HG02870 (cell line): ENCODE measurements around the gene STRA6.
"Not testable (repeated sequence)": the region's sequence is repeated elsewhere in the genome, so short reads cannot be mapped to it uniquely, and the experiment has no call there.

Source experiments
- ATAC-seq: cut with Tn5 transposase; IDR thresholded peaks from one replicate; pipeline ENCODE4 v1.9.1; 2021; ENCODE audit warnings: mild to moderate bottlenecking, moderate library complexity; ENCODE audit not compliant: unreplicated experiment

STRA6 gene

DNA sequence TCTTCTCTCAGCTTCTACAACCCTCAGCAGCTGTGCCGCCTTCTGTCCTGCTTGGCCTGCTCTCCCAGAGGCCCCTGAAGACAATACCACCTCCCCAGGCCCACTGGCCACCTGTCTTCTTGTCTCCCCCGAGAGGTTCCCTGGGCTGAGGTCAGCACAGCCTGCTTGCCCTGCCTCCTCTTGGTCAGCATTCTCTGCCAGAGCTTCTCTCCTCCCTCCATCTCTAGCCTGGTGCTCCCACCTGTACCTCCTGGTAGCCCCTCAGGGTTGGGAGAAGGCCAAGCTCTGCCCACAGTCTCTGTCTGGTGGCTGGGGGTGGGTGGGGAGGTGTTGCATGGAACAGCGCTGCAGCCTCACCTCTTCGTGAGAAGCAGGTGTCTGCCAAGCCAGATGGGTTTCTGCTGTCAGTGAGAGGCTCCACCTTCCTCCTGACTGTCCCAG, 34.7 kb downstream of the STRA6 start:
- ATAC-seq = no peak

DNA sequence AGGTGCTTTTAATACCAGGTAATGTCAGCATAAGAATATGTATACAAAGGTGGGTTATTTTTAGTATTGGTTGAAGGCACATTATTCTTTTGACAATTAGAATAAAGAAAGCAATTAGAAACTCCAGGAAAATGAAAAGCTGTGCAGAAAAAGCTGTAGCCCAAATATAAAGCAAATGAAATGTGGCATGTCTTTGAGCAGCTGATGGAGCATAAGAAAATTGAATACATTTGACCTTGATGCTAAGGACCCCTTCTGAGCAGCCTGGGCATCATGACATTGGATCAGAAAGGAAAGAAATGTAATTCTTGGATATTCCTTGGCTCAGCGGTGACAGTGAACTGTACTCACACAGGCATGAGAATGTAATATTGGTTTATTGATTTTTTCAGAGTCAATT, 37.1 kb downstream of the STRA6 start:
- no peak for ATAC-seq

DNA sequence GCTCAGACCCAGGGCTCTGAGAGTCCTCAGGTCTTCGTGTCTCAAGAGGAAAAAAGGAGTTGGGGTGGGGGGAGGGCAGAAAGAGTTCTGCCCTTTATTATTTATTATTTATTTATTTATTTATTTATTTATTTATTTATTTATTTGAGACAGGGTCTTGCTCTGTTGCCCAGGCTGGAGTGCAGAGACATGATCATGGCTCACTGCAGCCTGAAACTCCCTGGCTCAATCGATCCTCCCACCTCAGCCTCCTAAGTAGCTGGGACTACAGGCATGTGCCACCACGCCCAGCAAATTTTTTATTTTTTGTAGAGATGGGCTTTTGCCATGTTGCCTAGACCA, 40.4 kb downstream of the STRA6 start:
- ATAC-seq = not testable (repeated sequence)

DNA sequence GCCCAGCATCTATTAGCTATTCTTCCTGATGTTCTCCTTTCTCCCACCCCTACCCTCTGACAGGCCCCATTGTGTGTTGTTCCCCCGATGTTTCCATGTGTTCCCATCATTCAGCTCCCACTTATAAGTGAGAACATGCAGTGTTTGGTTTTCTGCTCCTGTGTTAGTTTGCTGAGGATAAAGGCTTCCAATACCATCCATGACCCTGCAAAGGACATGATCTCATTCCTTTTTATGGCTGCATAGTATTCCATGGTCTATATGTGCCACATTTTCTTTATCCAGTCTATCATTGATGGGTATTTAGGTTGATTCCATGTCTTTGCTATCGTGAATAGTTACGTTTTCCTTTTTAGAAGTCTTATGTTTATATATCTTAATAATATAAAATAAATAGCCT, 42.2 kb downstream of the STRA6 start:
- not testable (repeated sequence) for ATAC-seq

DNA sequence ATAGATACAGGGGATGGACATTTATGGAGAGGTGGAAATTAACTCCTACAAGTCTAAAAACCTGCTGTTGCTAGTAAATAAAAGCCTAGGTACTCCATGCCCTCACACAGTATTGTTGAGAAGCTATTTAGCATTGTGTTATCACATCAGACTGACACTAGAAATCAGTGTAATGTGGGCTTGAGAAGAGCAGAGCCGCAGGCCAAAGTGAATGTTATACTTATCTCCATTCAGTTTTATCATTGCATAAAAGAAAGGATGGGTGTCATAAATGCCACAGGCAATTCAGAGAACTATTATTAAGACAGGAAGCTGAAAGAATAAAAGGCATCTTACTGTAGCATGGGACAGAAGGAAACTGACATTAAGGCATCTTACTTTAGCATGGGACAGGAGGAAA, 42.8 kb downstream of the STRA6 start:
- no peak for ATAC-seq

DNA sequence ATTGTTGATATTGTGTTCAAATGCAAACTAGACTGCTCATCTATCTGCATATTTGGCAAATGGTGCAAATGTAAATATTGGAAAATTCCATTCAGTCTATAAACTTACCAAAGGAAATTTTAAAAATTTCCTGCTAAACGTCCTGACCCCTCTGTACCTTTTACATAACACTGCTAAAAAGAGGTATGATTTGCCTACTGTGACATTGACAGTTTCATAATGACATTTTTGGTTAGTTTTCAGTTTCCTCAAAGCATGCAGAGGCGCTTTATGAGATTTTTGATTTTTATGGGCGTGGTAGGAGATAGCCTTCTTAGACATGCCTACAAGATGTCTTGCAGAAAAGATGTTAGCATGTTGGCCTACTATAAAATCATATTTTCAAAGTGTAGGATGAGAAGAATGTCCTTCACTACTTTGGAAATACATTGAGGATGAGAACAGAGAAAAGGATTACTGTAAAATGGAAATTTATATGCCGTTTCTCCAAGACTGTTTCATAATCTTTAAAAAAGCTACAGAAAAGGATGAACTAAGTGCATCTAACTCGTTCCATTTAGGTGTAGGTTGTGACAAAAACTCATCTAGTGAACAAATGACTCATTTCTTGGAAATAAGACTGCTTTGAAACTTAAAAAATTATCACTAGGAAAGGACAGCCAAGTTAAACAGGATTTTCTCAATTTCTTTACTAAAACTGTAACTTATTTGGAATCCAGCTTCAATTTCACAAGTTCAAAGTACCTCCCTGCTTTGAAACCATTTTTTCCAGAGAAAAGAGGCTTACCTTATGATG, 43.5 kb downstream of the STRA6 start:
- peak; percentile 80 for ATAC-seq

DNA sequence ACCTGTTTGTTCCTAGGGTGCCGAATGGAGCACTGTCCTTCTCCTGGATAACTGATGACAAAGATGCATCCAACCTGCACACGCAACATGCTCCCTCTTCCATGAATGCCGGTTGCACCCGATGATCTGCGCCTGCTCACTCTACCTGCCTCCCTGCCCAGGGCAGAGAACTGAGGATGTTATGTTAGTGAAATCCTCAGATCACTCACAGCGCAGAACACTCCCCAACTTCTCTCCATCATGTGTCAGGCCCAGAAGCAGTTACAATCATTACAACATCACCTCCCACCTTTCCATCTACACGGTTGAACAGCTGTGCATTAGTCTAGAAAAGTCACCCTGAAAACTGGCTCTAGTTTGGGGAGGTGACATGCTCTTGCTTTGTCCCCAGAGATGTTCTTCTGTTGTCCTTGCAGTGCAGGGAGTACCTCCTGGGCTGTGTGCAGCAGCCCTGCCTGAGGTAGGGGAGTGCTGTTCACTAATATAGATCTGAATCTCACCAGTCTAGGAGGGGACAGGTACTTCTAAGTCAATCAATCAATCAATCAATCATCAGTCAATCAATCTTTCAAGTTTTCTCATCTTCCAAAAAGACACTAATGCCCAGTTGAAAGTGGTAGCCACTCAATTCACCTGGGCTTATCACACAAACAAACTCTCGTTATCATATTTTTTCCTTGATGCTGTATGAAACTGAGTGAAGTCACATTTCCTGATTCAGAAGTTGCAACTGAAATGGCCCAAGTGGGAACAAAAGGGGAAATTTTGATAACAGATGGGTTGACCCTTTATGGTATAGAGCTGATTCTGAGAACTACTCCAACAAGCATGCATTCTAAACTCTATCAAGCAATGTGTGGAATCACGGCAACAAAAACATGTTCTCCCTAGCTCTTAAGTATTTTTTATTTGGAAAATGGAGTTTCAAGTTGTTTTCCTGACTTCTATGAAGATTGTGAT, 44.4 kb downstream of the STRA6 start:
- no peak for ATAC-seq

DNA sequence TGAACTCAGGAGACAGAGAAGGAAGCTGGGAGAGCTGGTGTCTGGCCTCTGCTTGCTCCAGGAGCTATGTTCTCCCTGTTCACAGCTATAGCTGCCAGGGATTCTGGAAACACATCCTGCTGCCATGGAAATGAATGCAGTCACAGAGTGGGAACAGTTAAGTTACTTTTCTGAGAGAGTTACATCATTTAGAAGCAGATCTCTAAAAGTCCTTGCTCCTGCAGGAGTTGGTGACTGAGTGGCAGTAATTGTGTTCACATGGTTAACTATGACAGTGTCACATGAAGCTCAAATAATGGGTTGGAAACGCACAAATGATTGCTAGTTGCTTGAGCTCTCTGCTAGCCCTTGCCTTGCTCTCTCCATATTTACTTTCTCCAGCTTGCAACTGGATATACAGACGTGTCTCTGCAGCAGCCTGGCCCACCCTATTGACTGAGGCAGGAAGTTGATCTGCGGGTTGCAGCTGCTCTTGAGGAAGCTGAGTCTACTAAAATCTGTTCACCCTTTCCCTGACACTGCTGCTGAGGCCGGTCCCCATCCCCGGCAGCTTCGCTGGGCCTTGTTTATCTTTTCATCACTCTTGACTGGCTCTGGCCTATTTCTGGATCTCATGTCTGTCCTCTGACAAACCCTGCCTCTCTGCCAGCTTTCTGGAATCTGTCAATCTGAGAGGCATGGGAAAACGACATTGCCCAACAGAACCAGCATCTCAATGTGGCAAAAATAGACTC, 45.7 kb downstream of the STRA6 start:
- no peak for ATAC-seq

DNA sequence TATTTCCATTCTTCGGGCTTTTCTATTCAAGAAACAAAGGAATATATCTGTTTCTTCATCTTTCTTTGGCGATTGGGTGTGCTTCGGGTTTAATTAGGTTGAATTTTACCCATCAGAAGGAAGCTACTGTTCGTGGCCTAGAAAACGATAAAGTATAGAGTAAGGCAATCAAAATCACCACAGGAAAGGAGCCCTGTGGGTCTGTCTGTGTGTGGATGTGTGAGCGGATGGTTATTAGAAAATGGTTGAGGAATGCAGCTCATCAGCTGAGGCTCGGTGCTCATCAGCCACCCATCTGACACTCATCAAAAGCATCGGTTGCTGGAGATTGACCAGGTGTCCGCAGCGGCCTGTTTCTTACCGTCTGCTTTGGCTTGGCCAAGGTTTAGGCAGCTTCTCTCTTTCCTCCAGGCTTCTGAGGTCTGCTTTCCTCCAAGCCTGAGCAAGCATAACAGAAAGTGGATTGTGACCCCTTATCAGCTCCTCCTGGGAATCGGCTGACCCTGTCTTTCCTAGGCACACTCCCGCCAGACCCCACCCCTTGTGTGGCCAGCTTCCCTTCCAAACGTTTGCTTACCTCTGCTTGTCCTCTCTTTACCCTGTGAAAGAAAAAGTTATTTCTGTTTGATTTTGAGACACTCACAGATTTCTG, 46.7 kb downstream of the STRA6 start:
- no peak for ATAC-seq

DNA sequence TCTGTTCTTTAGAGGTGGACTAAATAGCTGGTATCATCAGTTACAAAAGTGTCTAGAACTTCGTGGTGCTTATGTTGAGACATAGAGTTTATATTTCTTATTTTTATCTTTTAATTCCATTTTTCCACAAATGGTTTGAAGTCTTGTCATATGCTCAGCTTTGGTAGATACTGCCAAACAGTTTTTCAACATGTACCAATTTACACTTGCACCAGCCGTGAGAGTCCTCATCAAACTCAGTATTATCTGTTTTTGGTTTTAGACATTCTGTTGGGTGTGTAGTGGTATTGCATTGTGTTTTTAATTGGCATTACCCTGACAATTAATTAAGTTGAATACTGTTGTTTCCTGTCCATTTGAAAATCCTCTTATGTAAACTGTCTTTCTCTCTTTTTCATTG, 55.5 kb downstream of the STRA6 start:
- no peak for ATAC-seq

DNA sequence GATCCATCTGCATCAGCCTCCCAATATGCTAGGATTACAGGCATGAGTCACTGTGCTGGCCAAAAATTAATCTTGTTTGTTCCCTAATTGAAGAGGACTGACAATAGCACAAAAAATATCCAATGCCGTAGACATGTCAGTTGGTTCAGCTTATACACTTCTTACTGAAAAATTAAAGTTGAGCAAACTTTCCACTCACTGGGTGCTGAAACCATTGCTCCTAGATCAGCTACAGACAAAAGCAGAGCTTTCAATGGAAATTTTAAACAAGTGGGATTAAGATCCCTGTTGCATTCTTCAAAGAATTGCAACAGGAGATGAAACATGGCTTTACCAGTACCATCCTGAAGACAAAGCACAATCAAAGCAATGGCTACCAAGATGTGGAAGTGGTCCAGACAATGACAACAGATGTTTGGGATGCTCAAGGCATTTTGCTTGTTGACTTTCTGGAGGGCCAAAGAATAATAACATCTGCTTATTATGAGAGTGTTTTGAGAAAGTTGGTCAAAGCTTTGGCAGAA, 56.2 kb downstream of the STRA6 start:
- ATAC-seq = no peak

DNA sequence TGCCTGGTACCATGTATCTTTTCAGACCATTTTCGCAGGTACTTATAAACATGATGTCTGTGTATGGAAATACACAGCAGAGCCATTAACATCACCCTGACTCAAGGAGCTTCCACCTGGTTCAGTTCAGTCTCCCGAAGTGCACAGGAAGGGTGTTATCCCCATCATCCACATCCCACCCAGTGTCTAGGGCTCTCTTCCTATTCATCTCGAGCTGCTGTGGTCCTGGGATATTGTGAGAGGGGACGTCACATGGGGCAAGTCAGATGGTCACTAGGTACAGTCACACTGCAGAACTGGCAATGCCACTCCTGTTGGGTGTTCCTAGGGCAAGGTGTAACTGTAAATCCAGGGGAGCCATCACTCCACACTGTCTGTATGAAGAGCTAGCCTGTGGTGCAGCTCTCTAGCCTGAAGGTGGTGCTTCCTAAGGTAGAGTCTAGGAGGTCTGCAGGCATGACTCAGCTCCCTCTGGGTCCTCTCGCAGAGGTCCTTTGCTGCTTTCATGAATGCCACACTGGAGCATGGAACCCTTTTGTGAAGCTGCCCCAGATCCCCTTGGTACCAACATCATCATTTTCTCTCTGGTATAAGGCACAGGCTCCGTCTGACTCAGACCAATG, 58.3 kb downstream of the STRA6 start:
- no peak for ATAC-seq

DNA sequence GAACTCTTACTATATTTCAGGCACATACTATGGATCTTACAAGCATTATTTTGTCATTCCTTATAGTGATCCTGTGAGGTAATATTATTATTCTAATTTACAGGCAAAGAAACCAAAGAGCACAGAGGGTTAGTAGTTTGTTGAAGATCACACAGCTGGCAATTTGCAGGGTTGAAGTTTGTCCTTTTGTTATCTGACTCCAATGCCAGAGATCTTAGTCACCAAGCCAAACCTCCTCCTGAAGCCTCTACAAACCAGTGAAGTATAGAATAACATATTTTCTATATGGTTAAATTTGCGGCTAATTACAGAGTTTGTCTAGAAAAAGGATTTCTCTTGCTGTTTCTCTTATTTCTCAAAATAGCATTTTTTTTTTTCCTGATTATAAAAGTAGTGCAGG, 61.0 kb downstream of the STRA6 start:
- ATAC-seq = no peak

DNA sequence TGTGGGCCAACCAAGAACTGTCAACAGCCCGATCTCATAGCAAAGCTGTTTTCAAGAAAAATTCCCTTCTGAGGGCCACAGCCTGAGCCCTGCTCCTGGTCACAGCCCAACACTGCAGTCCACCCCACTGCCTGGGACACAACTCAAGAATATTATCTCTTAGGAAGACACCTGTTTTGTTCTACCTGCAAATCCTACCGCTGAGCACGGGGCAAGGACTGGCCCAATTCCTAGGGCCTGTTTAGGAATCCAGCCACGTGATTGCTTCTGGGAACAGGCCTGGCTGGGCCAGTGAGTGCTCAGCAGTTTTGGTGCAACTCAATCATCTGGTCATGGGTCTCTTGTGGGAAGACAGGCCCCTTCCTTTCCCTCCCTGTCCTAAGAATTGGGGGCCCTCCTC, 63.9 kb downstream of the STRA6 start:
- ATAC-seq = no peak

DNA sequence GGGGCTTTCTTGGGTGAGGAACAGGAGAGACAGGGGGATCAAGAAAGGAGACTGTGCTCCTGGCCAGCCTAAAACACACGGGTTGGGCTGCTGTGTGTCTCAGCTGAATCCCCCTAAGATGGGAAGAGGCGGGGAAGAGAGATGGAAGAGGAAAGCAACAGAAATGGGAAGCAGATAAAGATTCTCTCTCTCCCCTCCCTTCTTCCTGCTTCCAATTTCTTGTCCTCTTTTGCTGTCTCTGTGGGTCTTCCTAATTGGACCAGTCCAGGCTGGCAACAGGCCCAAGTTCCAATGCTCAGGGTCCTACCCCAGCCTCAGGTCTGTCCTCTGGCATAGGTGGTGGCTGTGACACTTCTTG, 65.1 kb downstream of the STRA6 start:
- ATAC-seq = no peak

DNA sequence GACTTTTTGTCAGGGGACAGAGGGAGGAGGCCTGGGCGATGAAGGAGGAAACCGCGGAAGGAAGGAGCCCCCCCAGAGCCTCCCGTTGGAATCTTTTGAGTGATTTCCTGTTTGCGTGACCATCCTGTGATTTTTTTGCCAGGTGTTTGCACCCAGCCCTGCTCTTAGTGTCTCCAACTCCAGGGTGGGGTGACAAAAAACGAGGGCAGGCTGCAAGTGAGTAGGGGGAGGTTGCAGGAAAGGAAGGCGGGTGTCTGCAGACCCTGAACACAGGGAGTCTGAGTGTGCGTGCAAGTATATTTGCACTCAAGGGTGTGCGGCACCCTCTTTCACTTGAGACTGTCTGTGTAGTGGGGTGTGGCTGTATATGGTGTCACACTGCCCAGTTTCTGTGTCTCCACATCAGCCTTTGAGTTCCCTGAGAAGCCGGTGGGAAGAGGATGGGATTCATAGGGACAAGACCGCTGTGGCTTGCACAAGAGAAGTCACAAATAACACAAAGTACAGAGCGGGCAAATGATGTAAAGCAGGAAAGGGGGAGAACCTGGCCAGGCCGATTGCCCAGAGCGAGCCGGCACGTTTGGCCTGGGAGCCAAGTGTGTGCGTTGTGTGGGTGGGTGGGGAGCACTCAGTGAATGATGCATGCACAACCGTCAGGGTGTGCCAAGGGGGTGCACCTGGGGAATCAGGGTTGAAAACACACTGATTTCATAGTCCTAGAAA, 65.6 kb downstream of the STRA6 start:
- ATAC-seq = no peak

DNA sequence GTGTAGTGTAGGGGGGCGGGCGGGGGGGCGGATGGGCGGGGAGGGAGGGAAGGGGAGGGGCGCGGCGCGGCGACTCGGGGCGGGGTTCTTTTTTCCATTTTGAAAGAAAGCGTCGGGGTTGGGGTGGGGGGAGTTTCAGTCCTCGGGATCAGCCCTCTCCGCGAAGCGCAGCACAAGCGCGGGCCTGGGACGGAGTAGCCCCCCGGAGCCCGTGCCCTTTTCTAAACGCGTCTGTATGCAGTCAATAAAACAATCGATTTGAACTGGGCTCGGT, 66.1 kb downstream of the STRA6 start:
- ATAC-seq = no peak

DNA sequence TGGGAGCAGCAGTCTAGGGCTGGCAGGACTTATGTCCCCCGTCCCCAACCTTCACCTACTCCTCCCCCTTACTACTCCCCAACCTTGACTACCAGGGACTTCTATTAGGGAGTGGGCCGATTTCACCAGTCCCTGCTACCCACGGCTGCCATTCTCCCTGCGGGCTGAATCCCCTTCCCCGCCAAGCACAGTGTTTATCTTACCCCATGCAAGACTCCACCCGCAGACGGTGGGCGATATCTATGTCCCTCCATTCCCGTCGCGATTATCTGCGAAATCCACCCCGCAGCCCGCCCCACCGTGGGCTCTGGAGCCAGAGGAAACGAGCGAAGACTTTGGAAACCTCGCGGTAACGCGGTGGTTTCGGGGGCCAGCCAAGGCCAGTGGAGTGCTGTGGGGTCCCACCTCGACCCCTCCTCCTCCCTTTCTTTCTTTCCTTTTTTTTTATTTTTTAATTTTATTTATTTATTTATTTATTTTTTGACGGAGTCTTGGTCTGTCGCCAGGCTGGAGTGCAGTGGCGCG, 67.5 kb downstream of the STRA6 start:
- ATAC-seq = no peak

DNA sequence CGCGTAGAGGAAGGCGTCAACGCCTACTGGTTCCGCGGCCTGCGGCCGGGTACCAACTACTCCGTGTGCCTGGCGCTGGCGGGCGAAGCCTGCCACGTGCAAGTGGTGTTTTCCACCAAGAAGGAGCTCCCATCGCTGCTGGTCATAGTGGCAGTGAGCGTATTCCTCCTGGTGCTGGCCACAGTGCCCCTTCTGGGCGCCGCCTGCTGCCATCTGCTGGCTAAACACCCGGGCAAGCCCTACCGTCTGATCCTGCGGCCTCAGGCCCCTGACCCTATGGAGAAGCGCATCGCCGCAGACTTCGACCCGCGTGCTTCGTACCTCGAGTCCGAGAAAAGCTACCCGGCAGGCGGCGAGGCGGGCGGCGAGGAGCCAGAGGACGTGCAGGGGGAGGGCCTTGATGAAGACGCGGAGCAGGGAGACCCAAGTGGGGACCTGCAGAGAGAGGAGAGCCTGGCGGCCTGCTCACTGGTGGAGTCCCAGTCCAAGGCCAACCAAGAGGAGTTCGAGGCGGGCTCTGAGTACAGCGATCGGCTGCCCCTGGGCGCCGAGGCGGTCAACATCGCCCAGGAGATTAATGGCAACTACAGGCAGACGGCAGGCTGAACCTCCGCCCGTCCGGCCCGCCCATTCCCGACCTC, 68.1 kb downstream of the STRA6 start:
- no peak for ATAC-seq
